Sigmoid colon (tissue), 3 donors: ENCODE data around the gene NDUFS6.

ENCODE experiments used
- POLR2A ChIP-seq, 2 donors: fragments of 450-650 bp; IDR thresholded peaks; one replicate each; pipeline ENCODE4 v1.6.1; 2016; ENCODE audit warnings: antibody characterized with exemption in 2 of 2, mild to moderate bottlenecking in 2 of 2, moderate library complexity in 2 of 2
- TF ChIP-seq, protein P1 (sequence below), 4 experiments: fragments of 450-650 bp in 3 of 4; fragments of 200-600 bp in 1 of 4; IDR thresholded peaks; one replicate each; pipeline ENCODE4 v1.5.1; 2016 to 2019; ENCODE audit warnings: antibody characterized with exemption in 4 of 4, mild to moderate bottlenecking in 3 of 4, moderate library complexity in 2 of 4

GRCh38 chr5:1781726-1782384 lies 19.4 kb upstream of the NDUFS6 start:
- no peak for TF ChIP-seq POLR2A (IDR thresholded peaks at IDR 0.05)
- TF ChIP-seq, protein P1, sequence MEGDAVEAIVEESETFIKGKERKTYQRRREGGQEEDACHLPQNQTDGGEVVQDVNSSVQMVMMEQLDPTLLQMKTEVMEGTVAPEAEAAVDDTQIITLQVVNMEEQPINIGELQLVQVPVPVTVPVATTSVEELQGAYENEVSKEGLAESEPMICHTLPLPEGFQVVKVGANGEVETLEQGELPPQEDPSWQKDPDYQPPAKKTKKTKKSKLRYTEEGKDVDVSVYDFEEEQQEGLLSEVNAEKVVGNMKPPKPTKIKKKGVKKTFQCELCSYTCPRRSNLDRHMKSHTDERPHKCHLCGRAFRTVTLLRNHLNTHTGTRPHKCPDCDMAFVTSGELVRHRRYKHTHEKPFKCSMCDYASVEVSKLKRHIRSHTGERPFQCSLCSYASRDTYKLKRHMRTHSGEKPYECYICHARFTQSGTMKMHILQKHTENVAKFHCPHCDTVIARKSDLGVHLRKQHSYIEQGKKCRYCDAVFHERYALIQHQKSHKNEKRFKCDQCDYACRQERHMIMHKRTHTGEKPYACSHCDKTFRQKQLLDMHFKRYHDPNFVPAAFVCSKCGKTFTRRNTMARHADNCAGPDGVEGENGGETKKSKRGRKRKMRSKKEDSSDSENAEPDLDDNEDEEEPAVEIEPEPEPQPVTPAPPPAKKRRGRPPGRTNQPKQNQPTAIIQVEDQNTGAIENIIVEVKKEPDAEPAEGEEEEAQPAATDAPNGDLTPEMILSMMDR (IDR thresholded peaks at IDR 0.05) = no peak
